Right cardiac atrium (tissue), 5 donors: ENCODE data around the gene CGB7. TPM values are rescaled to one million over a fixed set of nuclear protein-coding genes. Genes with fewer than 3 reads are reported as not detected.
"Not testable (repeated sequence)": the region's sequence is repeated elsewhere in the genome, so short reads cannot be mapped to it uniquely, and the experiment has no call there.

Source experiments
- ATAC-seq, 2 donors: fragments of 200-7000 bp; cut with Tn5 transposase; one replicate each; pipeline versions ENCODE4 v1.8.0 to v1.9.1; 2020; ENCODE audit warnings: moderate library complexity in 2 of 2, mild to moderate bottlenecking in 1 of 2
- DNase-seq, 3 donors: peaks; one replicate each; pipeline ENCODE4 v3.0.0-alpha.2; 2020
- H3K27ac ChIP-seq: one replicate; pipeline ENCODE4 v1.5.1; 2013; ENCODE audit warnings: mild to moderate bottlenecking, low read length, control low read depth, moderate library complexity
- H3K27me3 ChIP-seq: one replicate; pipeline ENCODE4 v1.6.1; 2013; ENCODE audit not compliant: control insufficient read depth, insufficient read depth
- H3K4me1 ChIP-seq: one replicate; pipeline ENCODE4 v1.6.1; 2013; ENCODE audit warnings: low read length; ENCODE audit not compliant: control insufficient read depth, insufficient read depth
- H3K4me3 ChIP-seq: one replicate; pipeline ENCODE4 v1.5.1; 2013; ENCODE audit warnings: low read length, control low read depth
- H3K9me3 ChIP-seq: one replicate; pipeline ENCODE4 v1.6.1; 2013; ENCODE audit warnings: low read length; ENCODE audit not compliant: control insufficient read depth
- WGBS: extraction: QIAGEN DNeasy Blood & Tissue Kit; methylation state at CpG from one replicate; pipeline ENCODE4 v1.1.7; 2013; 5-methylcytosine and 5-hydroxymethylcytosine counted together
- intact Hi-C, 4 donors: fragments of 100-400 bp; cut with DNase I; formaldehyde crosslinking; loops; one replicate each; pipeline versions ENCODE4 v1.11.0 to v1.14.0; 2022 to 2023
- polyA plus RNA-seq: library from polyadenylated mRNA; stranded (reverse); fragments of 200-250 nt; gene quantifications from one replicate; pipeline ENCODE4 v1.2.3, GENCODE V29; 2013
- total RNA-seq, 4 donors: library from RNA; stranded (reverse); fragmentation: NEBNext Ultra II Directional; extraction: Animal tissue kit (Norgen Biotek cat#: 25700); gene quantifications; one replicate each; pipeline ENCODE4 v1.2.1, GENCODE V29; 2021
- donor health status: healthy with polysubstance abuse.
- donor health status: DM: no; HTN: yes; CAD: no.
- donor health status: DM: no; HTN: no; CAD: no.
- donor health status: DM: no; HTN: yes; CAD: no; lungs with severe emphysema.
- donor health status: DM: yes; HTN: yes; CAD: no.

Gene CGB7
- total and polyA plus RNA-seq, 5 donors = 0.07 to 0.26 TPM; not detected in 3

GRCh38 chr19:49038557-49039276, 18.8 kb downstream of the CGB7 start:
- H3K4me1 ChIP-seq, H3K27me3 ChIP-seq, intact Hi-C loops, H3K27ac ChIP-seq, H3K4me3 ChIP-seq, ATAC-seq, H3K9me3 ChIP-seq: not testable (repeated sequence)
- 84% methylated on average over 26 of the region's 26 CpGs for WGBS
- peak in 1 of 3 donors; percentile 6 for DNase-seq

- ATAC-seq, H3K27ac ChIP-seq, intact Hi-C loops, H3K4me1 ChIP-seq, H3K27me3 ChIP-seq, DNase-seq, H3K9me3 ChIP-seq, H3K4me3 ChIP-seq: not testable (repeated sequence)
- WGBS = 93% methylated on average over 6 of the region's 8 CpGs
Measured at GRCh38 chr19:49038111-49038510, 19.4 kb downstream of the CGB7 start.

- intact Hi-C loops, H3K4me3 ChIP-seq, H3K27me3 ChIP-seq, H3K9me3 ChIP-seq, H3K27ac ChIP-seq, ATAC-seq, H3K4me1 ChIP-seq: not testable (repeated sequence)
- 49% methylated on average over 18 of the region's 18 CpGs for WGBS
- DNase-seq = peak in 1 of 3 donors; percentile 36
Measured at GRCh38 chr19:49036815-49037214, 20.7 kb downstream of the CGB7 start, which contains the start of gene CGB1. Gene CGB1 (minus strand): TSS chr19:49036895. CDS start chr19:49036711, 184 bp downstream.

- intact Hi-C loops = not testable (repeated sequence)
- 21% methylated on average over 28 of the region's 28 CpGs for WGBS
Measured at GRCh38 chr19:49031642-49032301, 25.8 kb downstream of the CGB7 start, which contains the start of gene CGB2. Gene CGB2 (plus strand): TSS chr19:49031890. CDS start chr19:49032096, 206 bp downstream.

DNA sequence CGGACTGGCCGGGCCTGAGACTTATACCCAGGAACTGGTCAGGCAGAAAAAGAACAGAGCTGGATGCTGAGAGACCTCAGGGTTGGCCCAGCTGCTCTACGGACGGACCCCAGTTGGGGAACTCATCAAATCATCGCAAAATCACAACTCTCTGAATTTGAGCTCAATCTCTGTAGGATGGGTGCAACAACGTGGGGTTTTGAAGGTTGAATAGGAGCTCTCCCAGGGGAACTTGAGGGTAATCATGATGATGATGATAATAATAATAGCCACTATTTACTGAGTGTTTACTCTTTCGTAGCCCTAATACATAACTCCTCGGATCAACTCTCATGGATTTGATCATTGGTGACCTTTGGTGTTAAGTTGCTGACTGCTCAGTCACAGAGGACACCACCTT, 27.2 kb downstream of the CGB7 start:
- H3K27ac ChIP-seq, H3K9me3 ChIP-seq, intact Hi-C loops, H3K27me3 ChIP-seq, H3K4me3 ChIP-seq, H3K4me1 ChIP-seq, DNase-seq, ATAC-seq: not testable (repeated sequence)
- WGBS = 92% methylated on average over 5 of the region's 8 CpGs

More at GRCh38 chr19:49031642-49032301, 25.8 kb downstream of the CGB7 start, which contains the start of gene CGB2:
- not testable (repeated sequence) for H3K9me3 ChIP-seq, H3K27ac ChIP-seq, H3K4me3 ChIP-seq, H3K4me1 ChIP-seq, H3K27me3 ChIP-seq
- ATAC-seq = peak in 1 of 2 donors; percentile 14
- peak in 1 of 3 donors; percentile 48 for DNase-seq

GRCh38 chr19:49029749-49030148, 27.8 kb downstream of the CGB7 start:
- H3K9me3 ChIP-seq, H3K4me3 ChIP-seq, H3K27ac ChIP-seq, H3K27me3 ChIP-seq, H3K4me1 ChIP-seq, intact Hi-C loops, ATAC-seq: not testable (repeated sequence)
- DNase-seq = peak in 1 of 3 donors; percentile 2
- 80% methylated on average over 14 of the region's 14 CpGs for WGBS

- 85% methylated on average over 9 of the region's 9 CpGs for WGBS
- H3K27ac ChIP-seq, H3K27me3 ChIP-seq, ATAC-seq, H3K4me1 ChIP-seq, H3K4me3 ChIP-seq, intact Hi-C loops, H3K9me3 ChIP-seq: not testable (repeated sequence)
- DNase-seq = peak in 1 of 3 donors; percentile 20
Measured at GRCh38 chr19:49028686-49029085, 28.9 kb downstream of the CGB7 start.

GRCh38 chr19:49025599-49025998, 31.9 kb downstream of the CGB7 start:
- H3K27ac ChIP-seq, H3K4me1 ChIP-seq, H3K9me3 ChIP-seq, H3K27me3 ChIP-seq, intact Hi-C loops, H3K4me3 ChIP-seq, ATAC-seq: not testable (repeated sequence)
- DNase-seq = peak in 1 of 3 donors; percentile 18
- WGBS = 66% methylated on average over 23 of the region's 23 CpGs

GRCh38 chr19:49025088-49025487, 32.5 kb downstream of the CGB7 start:
- H3K9me3 ChIP-seq, ATAC-seq, H3K4me1 ChIP-seq, DNase-seq, H3K27me3 ChIP-seq, intact Hi-C loops, H3K27ac ChIP-seq, H3K4me3 ChIP-seq: not testable (repeated sequence)
- 78% methylated on average over 4 of the region's 6 CpGs for WGBS

- ATAC-seq, H3K4me1 ChIP-seq, H3K27me3 ChIP-seq, H3K4me3 ChIP-seq, H3K27ac ChIP-seq, H3K9me3 ChIP-seq, intact Hi-C loops: not testable (repeated sequence)
- 73% methylated on average over 13 of the region's 15 CpGs for WGBS
- peak in 1 of 3 donors; percentile 7 for DNase-seq
Measured at GRCh38 chr19:49024233-49024632, 33.3 kb downstream of the CGB7 start, which contains the start of gene CGB3. Gene CGB3 (minus strand): TSS chr19:49024333. CDS start chr19:49023971, 362 bp downstream.

GRCh38 chr19:49022116-49022515, 35.4 kb downstream of the CGB7 start:
- H3K4me1 ChIP-seq = no peaks in the 10 kb centered on the region
- peak in 1 of 3 donors; percentile 7 for DNase-seq
- H3K27me3 ChIP-seq = no peaks in the 10 kb centered on the region
- H3K9me3 ChIP-seq = no peaks in the 10 kb centered on the region
- no peak for ATAC-seq
- intact Hi-C loops = no loop called here
- 92% methylated on average over 9 of the region's 9 CpGs for WGBS
- no peak overlapping the region for H3K4me3 ChIP-seq
- H3K27ac ChIP-seq = no peak overlapping the region
